ENCODE data around the gene LPP. TPM values are rescaled to one million over a fixed set of nuclear protein-coding genes. Genes with fewer than 3 reads are reported as not detected.

LPP gene
- polyA plus RNA-seq, 1 donor (not counting 4 experiments of a cell fraction or from before 2014, with no cell fraction given), result 16.0 TPM

GRCh38 chr3:188746291-188746783 lies 592.4 kb downstream of the LPP start:
- no peak for FAIRE-seq
- Histone ChIP-seq H3K4me2 (ENCODE audit: control insufficient read depth, extremely low read depth, insufficient read depth, low read depth, low read length) (no peak overlapping the region), H3K27me3 (ENCODE audit: control insufficient read depth, extremely low read depth, insufficient read depth, low read length) (no peaks in the 10 kb centered on the region), H3K9me1 (ENCODE audit: control insufficient read depth, extremely low read depth, insufficient read depth, low read length) (no peaks in the 10 kb centered on the region), H3K4me1 (ENCODE audit: control insufficient read depth, extremely low read depth, insufficient read depth, low read length) (no peaks in the 10 kb centered on the region), H2AFZ (ENCODE audit: control insufficient read depth, low read length) (no peak overlapping the region), H3K36me3 (ENCODE audit: control insufficient read depth in 2 of 2, extremely low read depth in 1 of 2, insufficient read depth in 2 of 2, low read length in 2 of 2) (no peaks in the 10 kb centered on the region), H3K9ac (ENCODE audit: control insufficient read depth, extremely low read depth, insufficient read depth, low read length) (no peak overlapping the region), H4K20me1 (ENCODE audit: control insufficient read depth, extremely low read depth, insufficient read depth, low read length) (no peaks in the 10 kb centered on the region), H3K79me2 (ENCODE audit: control insufficient read depth, insufficient read depth, low read length) (no peaks in the 10 kb centered on the region), H3K4me3 (ENCODE audit: control insufficient read depth in 2 of 3, extremely low read depth in 1 of 3, insufficient read depth in 2 of 3, low read depth in 1 of 3, low read length in 3 of 3) (no peak overlapping the region), H3K27ac (ENCODE audit: control insufficient read depth, insufficient read depth, low read length) (no peak overlapping the region), H3K9me3 (ENCODE audit: control insufficient read depth, low read depth, low read length) (no peaks in the 10 kb centered on the region)
- DNase-seq (ENCODE audit: low read depth, low spot score), result no peak
- dilution Hi-C loops (cut with MboI; ENCODE audit: extremely low pct_ligation_motif_present, low sequenced_read_pairs), result no loop called here
- TF ChIP-seq, protein P1, sequence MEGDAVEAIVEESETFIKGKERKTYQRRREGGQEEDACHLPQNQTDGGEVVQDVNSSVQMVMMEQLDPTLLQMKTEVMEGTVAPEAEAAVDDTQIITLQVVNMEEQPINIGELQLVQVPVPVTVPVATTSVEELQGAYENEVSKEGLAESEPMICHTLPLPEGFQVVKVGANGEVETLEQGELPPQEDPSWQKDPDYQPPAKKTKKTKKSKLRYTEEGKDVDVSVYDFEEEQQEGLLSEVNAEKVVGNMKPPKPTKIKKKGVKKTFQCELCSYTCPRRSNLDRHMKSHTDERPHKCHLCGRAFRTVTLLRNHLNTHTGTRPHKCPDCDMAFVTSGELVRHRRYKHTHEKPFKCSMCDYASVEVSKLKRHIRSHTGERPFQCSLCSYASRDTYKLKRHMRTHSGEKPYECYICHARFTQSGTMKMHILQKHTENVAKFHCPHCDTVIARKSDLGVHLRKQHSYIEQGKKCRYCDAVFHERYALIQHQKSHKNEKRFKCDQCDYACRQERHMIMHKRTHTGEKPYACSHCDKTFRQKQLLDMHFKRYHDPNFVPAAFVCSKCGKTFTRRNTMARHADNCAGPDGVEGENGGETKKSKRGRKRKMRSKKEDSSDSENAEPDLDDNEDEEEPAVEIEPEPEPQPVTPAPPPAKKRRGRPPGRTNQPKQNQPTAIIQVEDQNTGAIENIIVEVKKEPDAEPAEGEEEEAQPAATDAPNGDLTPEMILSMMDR (optimal IDR thresholded peaks at IDR 0.05 in 1 of 3, IDR thresholded peaks at IDR 0.05 in 1 of 3, conservative IDR thresholded peaks at IDR 0.05 in 1 of 3; ENCODE audit: extremely low read depth in 1 of 3, insufficient read depth in 2 of 3, low read length in 3 of 3), result no peak
- no peak for TF ChIP-seq EZH2 (IDR thresholded peaks at IDR 0.05; ENCODE audit: low read length)

- no peak for FAIRE-seq
- H3K4me1 ChIP-seq (ENCODE audit: control insufficient read depth, extremely low read depth, insufficient read depth, low read length), result no peaks in the 10 kb centered on the region
- no peaks in the 10 kb centered on the region for H3K36me3 ChIP-seq (ENCODE audit: control insufficient read depth in 2 of 2, extremely low read depth in 1 of 2, insufficient read depth in 2 of 2, low read length in 2 of 2)
- H3K9ac ChIP-seq (ENCODE audit: control insufficient read depth, extremely low read depth, insufficient read depth, low read length), result no peak overlapping the region
- no peak overlapping the region for H3K4me3 ChIP-seq (ENCODE audit: control insufficient read depth in 2 of 3, extremely low read depth in 1 of 3, insufficient read depth in 2 of 3, low read depth in 1 of 3, low read length in 3 of 3)
- no peaks in the 10 kb centered on the region for H3K79me2 ChIP-seq (ENCODE audit: control insufficient read depth, insufficient read depth, low read length)
- no peaks in the 10 kb centered on the region for H3K9me3 ChIP-seq (ENCODE audit: control insufficient read depth, low read depth, low read length)
- no peak overlapping the region for H2AFZ ChIP-seq (ENCODE audit: control insufficient read depth, low read length)
- no peaks in the 10 kb centered on the region for H3K27me3 ChIP-seq (ENCODE audit: control insufficient read depth, extremely low read depth, insufficient read depth, low read length)
- DNase-seq (ENCODE audit: low read depth, low spot score), result no peak
- dilution Hi-C loops (cut with MboI; ENCODE audit: extremely low pct_ligation_motif_present, low sequenced_read_pairs), result no loop called here
- no peak overlapping the region for H3K4me2 ChIP-seq (ENCODE audit: control insufficient read depth, extremely low read depth, insufficient read depth, low read depth, low read length)
- no peaks in the 10 kb centered on the region for H4K20me1 ChIP-seq (ENCODE audit: control insufficient read depth, extremely low read depth, insufficient read depth, low read length)
- H3K27ac ChIP-seq (ENCODE audit: control insufficient read depth, insufficient read depth, low read length), result no peak overlapping the region
- TF ChIP-seq, protein P1 (optimal IDR thresholded peaks at IDR 0.05 in 1 of 3, IDR thresholded peaks at IDR 0.05 in 1 of 3, conservative IDR thresholded peaks at IDR 0.05 in 1 of 3; ENCODE audit: extremely low read depth in 1 of 3, insufficient read depth in 2 of 3, low read length in 3 of 3), result no peak
- TF ChIP-seq EZH2 (IDR thresholded peaks at IDR 0.05; ENCODE audit: low read length), result no peak
- no peaks in the 10 kb centered on the region for H3K9me1 ChIP-seq (ENCODE audit: control insufficient read depth, extremely low read depth, insufficient read depth, low read length)
Observed at GRCh38 chr3:188747489-188747888, 593.5 kb downstream of the LPP start.

All from keratinocyte (primary cell).